B cell (primary cell): Measurements from ENCODE around the gene ABL1.

Experiments
- CTCF ChIP-seq: fragments of 200-600 bp; IDR thresholded peaks from one replicate; pipeline ENCODE4 v1.8.0; 2022; ENCODE audit warnings: antibody characterized with exemption, mild to moderate bottlenecking
- EZH2 ChIP-seq: IDR thresholded peaks from 2 replicates; pipeline ENCODE4 v1.6.1; 2012; ENCODE audit warnings: borderline replicate concordance, low read depth, mild to moderate bottlenecking, moderate library complexity, low read length; ENCODE audit not compliant: insufficient read depth, poor library complexity, severe bottlenecking

DNA sequence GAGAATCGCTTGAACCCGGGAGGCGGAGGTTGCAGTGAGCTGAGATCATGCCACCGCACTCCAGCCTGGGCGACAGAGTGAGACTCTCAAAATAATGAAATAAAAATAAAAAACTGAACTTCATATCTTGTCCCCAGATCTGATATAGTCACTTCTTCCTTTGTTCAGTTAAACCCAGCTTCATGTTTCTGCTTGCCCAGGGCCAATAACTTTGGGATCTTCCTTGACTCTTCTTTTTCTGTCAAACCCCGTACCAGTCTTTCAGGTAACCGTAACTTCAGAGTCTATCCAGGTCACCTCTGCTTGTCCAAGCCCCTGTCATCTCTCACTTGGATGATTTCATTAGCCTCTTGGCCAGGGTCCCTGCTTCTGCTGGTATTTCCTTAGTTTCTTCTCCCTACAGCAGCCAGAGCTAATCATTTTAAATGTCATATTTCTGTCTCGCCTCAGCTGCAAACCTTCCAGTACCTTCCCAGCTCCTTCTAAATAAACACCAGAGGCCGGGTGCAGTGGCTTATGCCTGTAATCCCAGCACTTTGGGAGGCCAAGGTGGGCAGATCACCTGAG is 19.7 kb upstream of the ABL1 start:
- no peak for TF ChIP-seq CTCF
- no peak for TF ChIP-seq EZH2
